Measurements from ENCODE around the gene SLC6A12.

SLC6A12 gene

GRCh38 chr12:164207-164606 lies 49.8 kb downstream of the SLC6A12 start:
- POLR2A ChIA-PET, result no interaction called here
- H3K4me3 ChIP-seq (ENCODE audit: low read depth, low read length), result no peak overlapping the region

GRCh38 chr12:163406-163986 lies 50.5 kb downstream of the SLC6A12 start:
- H3K9me3 ChIP-seq (ENCODE audit: control insufficient read depth, insufficient read depth, low read depth, low read length), result no peaks in the 10 kb centered on the region
- POLR2A ChIA-PET, result no interaction called here

More at GRCh38 chr12:164207-164606, 49.8 kb downstream of the SLC6A12 start:
- Histone ChIP-seq H3K27ac (ENCODE audit: extremely low read depth, low read depth, low read length) (no peak overlapping the region), H3K36me3 (ENCODE audit: control insufficient read depth in 2 of 2, insufficient read depth in 1 of 2, low read length in 2 of 2) (no peaks in the 10 kb centered on the region), H3K4me1 (ENCODE audit: control insufficient read depth, insufficient read depth, low read length) (no peaks in the 10 kb centered on the region), H3K9me3 (ENCODE audit: control insufficient read depth, insufficient read depth, low read depth, low read length) (no peaks in the 10 kb centered on the region)
- CTCF ChIA-PET, result interaction anchor here (1.2 to 1.4 kb wide), 2 partner anchors 11 to 24 kb away, joined by 3 to 8 read pairs; no protein-coding TSS in a partner anchor
- TF ChIP-seq GLIS2 (tag by site-specific recombination; IDR thresholded peaks at IDR 0.05) (no peak), ZNF138 (tag by site-specific recombination; IDR thresholded peaks at IDR 0.05; ENCODE audit: borderline replicate concordance) (no peak), GLIS1 (tag by site-specific recombination; IDR thresholded peaks at IDR 0.05) (peak; percentile 87), ZNF23 (tag by site-specific recombination; IDR thresholded peaks at IDR 0.05; ENCODE audit: borderline replicate concordance) (no peak), PRDM1 (tag by site-specific recombination; IDR thresholded peaks at IDR 0.05) (0 out of 2 replicates have a peak, but pooled peaks have one; percentile 10), KLF9 (tag by site-specific recombination; IDR thresholded peaks at IDR 0.05; ENCODE audit: low read depth) (no peak), ZNF585B (tag by site-specific recombination; IDR thresholded peaks at IDR 0.05) (no peak), ZNF580 (tag by site-specific recombination; IDR thresholded peaks at IDR 0.05) (no peak), ZIC2 (tag by site-specific recombination; IDR thresholded peaks at IDR 0.05) (peak; percentile 95), ZBTB1 (tag by site-specific recombination; IDR thresholded peaks at IDR 0.05) (no peak), PBX3 (CRISPR knock-in tag; IDR thresholded peaks at IDR 0.05) (no peak), KLF1 (tag by site-specific recombination; IDR thresholded peaks at IDR 0.05) (peak; percentile 70), ZNF280C (tag by site-specific recombination; IDR thresholded peaks at IDR 0.05) (no peak), ZNF37A (tag by site-specific recombination; IDR thresholded peaks at IDR 0.05) (no peak), YY1 (tag by site-specific recombination; IDR thresholded peaks at IDR 0.05) (no peak), ZNF169 (tag by site-specific recombination; IDR thresholded peaks at IDR 0.05) (no peak), ZNF48 (tag by site-specific recombination; IDR thresholded peaks at IDR 0.05) (no peak)

More at GRCh38 chr12:163406-163986, 50.5 kb downstream of the SLC6A12 start:
- H3K27ac ChIP-seq (ENCODE audit: extremely low read depth, low read depth, low read length), result no peak overlapping the region
- no peaks in the 10 kb centered on the region for H3K36me3 ChIP-seq (ENCODE audit: control insufficient read depth in 2 of 2, insufficient read depth in 1 of 2, low read length in 2 of 2)
- H3K4me3 ChIP-seq (ENCODE audit: low read depth, low read length), result no peak overlapping the region
- CTCF ChIA-PET, result interaction anchor here (1.9 kb wide), 1 partner anchor 10 kb away, joined by 6 read pairs; no protein-coding TSS in a partner anchor
- peak; percentile 47 for TF ChIP-seq ZFHX2 (tag by site-specific recombination; conservative IDR thresholded peaks at IDR 0.05)
- peak; percentile 71 for TF ChIP-seq EGR2 (tag by site-specific recombination; IDR thresholded peaks at IDR 0.05; ENCODE audit: low read depth)
- no peak for TF ChIP-seq ZFP41 (tag by site-specific recombination; IDR thresholded peaks at IDR 0.05; ENCODE audit: borderline replicate concordance)
- TF ChIP-seq SP7 (tag by site-specific recombination; IDR thresholded peaks at IDR 0.05), result no peak
- TF ChIP-seq ZNF138 (tag by site-specific recombination; IDR thresholded peaks at IDR 0.05; ENCODE audit: borderline replicate concordance), result no peak
- TF ChIP-seq ZNF518A (tag by site-specific recombination; conservative IDR thresholded peaks at IDR 0.05; ENCODE audit: low read depth), result no peak
- no peaks in the 10 kb centered on the region for H3K4me1 ChIP-seq (ENCODE audit: control insufficient read depth, insufficient read depth, low read length)
